HG02610 (cell line): ENCODE results near the gene USP1.

Source experiments
- ATAC-seq: cut with Tn5 transposase; IDR thresholded peaks from one replicate; pipeline ENCODE4 v1.9.1; 2021; ENCODE audit warnings: mild to moderate bottlenecking, moderate library complexity; ENCODE audit not compliant: unreplicated experiment

USP1 gene

DNA sequence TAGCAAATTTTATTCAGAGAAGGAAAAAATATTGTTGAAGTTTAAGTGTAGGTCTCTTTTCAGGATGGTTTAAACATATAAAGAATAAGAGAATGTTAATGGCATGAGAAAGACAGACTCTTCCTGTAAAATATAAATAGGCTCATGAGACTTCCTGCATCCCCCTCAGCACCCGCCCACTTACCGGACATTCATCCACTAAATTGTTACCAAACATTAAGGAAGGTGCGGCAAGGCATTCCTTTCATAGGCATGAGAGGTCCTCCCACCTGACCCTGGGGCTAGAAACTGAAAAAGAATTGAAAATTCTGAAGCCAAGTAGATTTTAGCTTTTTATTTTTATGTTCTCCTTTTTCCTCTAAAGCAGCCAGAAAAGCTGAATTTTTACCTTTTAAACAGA lies 10.6 kb upstream of the USP1 start:
- no peak for ATAC-seq

DNA sequence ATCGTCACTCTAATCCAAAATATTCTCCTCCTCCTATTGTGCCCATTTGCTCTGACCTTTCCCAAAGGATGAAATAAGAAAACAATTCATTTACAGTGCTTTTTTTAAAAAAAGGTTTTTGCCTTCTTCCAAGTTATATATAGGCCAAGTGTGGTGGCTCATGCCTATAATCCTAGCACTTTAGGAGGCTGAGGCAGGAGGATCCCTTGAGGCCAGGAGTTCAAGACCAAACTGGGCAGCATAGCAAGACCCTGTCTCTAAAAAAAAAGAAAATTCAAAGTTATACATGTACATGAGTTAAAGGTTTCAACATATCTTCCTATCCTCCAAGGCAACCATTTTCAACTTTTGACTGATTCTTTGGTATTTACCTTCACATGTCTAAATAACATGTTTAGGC lies 10.1 kb upstream of the USP1 start:
- ATAC-seq = no peak

DNA sequence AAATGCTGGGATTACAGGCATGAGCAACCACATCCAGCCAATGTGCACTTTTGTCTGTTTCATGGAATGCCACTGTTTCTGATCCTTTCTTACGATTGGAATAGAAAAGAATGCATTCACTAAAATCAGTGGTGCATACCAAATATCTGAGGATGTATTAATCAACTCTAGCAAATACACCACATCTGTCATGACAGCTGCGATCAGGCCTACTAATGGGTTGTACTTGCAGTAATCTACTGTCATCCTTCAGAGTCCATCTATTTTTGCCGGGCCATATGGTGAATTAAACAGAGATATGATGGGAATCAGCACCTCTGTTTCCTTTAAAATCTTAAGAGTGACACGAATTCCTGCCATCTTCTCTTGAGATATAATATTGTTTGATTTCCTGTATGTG lies 8.5 kb upstream of the USP1 start:
- ATAC-seq = no peak

DNA sequence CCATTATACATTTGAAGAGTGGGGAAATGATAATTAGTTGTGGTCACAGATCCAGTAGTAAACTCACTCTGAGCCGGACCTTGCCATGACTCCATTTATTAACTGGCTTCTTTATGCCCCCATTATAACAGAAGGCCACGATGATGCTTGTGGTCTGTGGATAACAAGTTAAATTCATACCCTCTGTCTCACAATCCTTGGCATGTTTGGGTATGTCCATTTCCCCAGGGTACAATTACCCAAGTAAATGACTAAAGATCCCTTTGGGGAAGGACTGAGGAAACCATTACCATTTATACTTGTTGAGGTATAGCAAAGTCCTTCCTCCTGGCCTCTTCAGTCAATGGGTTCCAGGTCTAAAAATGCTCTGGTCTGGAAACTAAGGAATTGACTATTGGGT lies 7.3 kb upstream of the USP1 start:
- ATAC-seq = no peak

DNA sequence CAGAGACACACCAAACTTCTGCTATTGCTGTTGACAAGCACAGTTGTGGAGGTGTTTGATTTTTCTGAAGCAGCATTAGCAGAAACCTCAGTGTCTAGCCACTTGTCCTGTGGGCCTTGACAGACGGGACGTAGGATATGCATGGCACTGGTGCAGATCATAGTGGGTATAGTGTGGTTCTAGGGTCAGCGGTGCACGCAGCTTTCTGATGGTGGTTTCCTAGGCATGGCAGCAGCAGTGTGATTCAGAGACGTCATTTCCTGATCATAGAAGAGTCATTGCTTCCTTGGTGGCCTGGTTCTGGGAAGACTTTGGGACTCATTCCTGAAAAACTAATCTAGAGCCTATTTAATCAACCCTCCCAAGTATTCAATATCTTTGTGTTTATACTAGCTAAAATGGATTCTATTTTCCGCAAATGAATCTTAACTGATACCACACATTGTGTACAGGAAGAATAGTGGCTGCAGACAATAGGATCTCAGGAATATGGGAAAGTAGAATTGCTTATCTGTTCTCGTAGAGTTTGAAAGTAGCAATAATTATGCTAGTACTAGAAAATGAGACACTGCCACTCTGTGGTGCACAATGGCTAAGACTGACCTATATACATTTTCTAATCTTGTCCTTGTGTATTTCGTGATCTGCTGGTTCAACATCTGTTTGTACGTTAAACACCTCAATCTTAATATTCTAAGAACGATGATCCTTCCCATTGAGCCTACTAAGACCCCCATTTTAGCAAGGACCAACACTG lies 2.8 kb upstream of the USP1 start:
- no peak for ATAC-seq

DNA sequence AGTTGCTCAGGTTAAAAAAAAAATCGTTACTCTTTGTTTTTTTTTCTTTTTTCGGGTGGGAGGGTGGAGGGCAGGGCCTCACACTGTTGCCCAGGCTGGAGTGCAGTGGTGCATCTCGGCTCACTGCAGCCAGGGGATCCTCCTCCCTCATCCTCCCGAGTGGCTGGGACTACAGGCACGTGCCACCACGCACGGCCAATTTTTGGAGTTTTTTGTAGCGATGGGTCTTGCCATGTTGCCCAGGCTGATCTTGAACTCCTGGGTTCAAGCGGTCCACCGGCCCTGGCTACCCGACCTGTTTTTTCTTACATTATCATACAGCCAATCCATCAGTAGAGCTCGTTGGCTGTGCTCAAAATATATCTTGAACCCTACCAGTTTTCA lies 2.2 kb upstream of the USP1 start:
- no peak for ATAC-seq

DNA sequence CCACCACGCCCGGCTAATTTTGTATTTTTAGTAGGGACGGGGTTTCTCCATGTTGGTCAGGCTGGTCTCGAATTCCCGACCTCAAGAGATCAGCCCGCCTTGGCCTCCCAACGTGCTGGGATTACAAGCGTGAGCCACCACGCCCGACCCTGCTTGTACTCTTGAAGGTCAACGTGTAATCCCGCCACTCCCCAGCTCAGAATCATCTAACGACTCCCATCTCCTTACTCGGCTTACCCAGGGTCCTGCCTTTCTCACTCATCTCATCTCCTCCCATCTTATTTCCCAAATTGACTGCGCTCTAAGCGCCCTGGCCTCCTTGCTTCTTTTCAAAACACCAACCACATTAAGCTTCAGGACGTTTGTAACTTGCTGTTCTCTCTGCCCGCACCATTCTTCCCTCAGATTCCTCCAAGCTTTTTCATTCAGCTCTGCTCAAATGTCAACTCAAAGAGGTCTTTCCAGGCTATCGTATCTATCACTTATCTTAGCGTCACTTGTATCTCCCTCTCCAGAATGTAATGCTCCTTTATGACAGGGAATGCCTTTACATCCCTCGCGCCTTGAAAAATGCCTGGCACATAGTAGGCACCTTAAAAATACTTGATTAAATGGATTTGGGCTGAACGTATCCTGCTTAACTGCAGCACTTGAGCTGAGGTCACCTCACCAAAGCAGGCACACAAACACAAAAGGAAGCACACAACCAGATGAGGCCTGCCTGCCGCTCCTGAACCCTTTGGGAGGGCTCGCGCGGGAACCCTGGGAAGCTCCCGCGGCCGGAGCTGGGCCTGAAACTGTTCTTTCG lies 1.4 kb upstream of the USP1 start:
- no peak for ATAC-seq

DNA sequence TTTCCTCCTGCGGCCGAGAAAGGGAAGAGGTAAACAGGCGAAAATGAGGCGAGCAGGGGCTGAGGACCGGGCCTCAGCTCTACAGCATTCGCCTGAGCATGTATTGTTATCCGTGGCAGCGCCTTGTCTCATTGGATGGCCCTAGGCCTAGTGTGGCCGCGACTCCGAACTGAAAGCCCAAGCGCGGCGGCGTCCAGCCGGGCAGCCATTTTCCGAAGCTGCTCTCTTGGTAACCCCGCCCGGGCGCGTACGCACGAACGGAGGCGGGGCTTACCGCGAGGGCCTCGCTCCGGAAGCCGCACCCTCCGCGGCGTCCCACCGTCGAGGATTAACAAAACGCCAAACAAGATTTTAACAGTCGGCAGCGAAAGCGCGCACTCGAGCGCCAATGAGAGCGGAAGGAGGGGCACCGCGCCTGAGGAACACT lies 797 bp upstream of the USP1 start:
- ATAC-seq = peak; percentile 70

DNA sequence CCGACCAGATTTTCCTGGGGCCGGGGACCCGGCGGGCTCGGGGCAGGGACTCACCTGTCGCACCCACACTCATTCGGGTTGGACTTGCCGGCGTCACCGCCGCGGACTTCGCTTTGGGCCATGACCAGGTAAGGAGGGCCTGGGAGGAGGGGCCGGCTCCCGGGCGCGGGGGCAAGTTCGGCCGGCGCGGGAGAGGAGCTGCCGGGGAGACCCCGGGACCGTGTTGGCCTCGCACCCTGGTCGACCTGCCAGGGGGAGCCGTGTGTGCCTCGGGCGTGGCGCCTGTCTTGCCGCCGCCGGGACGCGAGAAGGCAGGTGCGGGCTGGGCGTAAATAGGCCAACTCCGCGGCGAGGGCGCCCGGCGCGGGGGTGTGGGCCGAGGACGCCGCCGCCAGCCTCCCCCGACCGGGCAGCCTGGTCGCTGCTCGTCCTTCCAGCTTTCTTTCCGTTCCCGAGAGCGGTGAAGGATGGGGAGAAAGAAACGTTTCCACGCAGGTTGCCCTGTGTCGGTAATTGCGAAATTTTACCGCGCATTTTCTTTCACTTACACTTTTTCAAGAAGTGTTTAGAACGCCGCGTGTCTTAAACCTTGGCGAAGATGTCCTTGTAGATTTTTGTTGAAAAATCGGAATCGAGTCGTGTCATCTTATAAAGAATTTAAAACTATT lies 558 bp downstream of the USP1 start:
- ATAC-seq = no peak

DNA sequence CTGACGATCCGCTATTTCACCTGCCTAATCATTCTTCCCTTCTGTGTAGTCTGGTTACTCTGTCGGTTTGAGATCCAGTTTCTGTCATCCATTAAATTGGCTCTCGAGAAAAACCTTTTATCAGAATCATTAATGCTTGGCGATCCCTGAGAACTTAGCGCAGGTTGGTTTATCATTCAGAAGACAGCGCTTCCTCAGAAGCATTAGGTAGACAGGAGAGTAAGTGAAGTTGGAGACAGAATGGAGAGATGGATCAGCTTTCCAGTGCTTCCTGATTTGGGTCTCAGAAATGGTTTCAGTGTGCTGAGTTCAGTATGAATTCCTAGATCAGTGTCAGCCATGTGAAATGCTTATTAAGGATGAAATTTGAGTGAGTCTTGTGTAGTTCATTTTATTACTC lies 1.3 kb downstream of the USP1 start:
- no peak for ATAC-seq

DNA sequence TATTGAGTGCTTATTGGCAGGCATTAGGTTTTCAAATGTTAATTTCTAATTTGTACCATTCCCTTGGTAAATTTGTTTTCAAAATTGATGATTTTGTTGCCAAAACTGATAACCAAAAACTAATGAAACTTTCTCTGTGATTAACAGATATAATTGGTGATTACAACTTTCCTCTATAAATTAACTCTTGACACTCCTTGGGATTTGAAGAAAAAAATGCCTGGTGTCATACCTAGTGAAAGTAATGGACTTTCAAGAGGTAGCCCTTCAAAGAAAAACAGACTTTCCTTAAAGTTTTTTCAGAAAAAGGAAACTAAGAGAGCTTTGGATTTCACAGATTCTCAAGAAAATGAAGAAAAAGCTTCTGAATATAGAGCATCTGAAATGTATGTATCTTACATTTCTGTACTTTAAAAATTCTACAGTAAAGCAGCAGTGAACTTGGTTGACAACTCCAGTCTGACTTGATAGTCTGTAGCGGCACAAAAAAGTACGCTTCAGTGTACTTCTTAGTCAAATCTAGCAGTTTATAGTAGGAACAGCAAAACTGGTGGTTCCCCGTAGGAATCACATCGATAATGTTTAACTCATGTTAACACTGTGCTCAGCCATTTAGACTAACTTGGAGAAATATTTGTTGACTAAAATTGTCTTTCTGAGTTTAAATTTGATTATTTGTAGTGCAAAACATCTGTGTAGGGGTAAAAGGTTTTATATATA lies 3.0 kb downstream of the USP1 start:
- peak; percentile 31 for ATAC-seq

DNA sequence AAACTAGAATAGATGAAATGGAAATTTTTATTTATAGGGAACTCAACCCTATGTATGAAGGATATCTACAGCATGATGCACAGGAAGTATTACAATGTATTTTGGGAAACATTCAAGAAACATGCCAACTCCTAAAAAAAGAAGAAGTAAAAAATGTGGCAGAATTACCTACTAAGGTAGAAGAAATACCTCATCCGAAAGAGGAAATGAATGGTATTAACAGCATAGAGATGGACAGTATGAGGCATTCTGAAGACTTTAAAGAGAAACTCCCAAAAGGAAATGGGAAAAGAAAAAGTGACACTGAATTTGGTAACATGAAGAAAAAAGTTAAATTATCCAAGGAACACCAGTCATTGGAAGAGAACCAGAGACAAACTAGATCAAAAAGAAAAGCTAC lies 7.9 kb downstream of the USP1 start:
- no peak for ATAC-seq

DNA sequence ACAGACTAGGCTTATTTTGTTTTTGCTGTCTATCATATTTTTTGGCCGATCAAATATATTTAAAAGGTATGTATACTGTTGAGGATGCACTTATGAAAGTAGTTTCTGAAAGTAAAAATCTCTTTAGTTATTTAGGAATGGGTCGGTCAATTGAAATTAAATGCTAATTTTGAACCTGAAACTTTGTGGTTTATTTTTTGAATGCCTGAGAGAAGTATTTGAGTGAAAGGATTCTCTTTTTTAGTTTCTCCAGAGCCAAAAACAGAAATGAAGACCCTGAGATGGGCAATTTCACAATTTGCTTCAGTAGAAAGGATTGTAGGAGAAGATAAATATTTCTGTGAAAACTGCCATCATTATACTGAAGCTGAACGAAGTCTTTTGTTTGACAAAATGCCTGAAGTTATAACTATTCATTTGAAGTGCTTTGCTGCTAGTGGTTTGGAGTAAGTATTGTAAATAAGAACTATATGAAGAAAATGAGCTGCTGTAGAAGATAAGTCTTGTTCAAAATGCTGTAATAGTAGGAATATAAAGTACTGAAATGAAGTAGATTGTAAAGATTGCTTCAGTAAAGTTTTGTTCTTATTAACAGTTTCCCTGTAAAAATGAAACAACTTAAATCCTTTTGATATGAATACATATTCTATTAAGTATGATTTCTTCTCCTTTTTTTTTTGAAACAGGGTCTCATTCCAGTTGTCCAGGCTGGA lies 11.5 kb downstream of the USP1 start:
- ATAC-seq = no peak

DNA sequence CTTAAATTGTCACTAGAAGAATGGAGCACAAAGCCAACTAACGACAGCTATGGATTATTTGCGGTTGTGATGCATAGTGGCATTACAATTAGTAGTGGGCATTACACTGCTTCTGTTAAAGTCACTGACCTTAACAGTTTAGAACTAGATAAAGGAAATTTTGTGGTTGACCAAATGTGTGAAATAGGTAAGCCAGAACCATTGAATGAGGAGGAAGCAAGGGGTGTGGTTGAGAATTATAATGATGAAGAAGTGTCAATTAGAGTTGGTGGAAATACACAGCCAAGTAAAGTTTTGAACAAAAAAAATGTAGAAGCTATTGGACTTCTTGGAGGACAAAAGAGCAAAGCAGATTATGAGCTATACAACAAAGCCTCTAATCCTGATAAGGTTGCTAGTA lies 13.5 kb downstream of the USP1 start:
- ATAC-seq = no peak

DNA sequence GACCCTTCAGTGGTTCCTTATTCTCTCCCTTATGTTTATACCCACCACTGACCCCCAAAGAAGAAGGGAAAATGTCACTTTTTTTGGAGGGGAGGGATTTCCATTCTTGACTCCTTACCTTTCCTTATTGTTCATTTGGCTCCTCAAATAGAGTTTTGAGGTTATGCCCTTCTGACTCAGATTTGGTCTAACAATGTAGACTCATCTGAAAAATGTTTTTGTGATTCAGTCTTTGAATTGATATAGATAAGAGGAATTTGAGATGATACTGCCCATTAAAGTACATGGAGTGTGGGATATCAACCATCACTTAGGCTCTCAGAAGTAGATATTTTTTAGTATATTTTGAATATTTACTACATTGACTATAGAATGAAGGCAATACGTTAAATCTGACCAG lies 16.1 kb downstream of the USP1 start:
- no peak for ATAC-seq

DNA sequence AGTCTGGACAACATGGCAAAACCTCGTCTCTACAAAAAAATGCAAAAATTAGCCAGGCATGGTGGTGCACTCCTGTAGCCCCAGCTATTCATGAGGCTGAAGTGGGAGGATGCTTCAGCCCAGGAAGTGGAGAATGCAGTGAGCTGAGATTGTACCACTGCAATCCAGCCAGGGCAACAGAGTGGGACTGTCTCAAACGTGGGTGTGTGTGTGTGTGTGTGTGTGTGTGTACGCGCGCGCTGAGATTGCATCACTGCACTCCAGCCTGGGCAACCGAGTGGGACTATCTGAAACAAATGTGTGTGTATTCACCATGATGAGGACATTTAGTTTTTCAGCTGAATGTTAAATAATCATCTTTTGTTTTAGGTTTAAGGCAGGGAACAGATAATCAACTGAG lies 21.1 kb downstream of the USP1 start:
- no peak for ATAC-seq

DNA sequence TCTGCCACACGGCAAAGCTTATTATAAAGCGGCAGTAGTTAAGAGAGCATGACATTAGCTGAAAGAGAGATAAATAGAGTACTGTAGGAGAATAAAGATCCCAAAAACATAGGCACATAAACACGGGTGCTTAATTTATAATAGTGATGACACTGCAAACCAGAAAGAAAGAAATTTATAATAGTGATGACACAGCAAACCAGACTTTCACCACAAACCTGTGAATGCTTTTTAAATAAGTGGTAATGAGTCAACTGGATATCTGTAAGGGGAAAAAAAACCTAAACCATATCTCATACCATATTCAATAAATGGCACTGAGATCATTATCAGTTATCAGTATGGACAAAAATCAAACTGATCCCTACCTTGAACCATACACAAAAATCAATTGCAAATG lies 25.5 kb downstream of the USP1 start:
- ATAC-seq = no peak

DNA sequence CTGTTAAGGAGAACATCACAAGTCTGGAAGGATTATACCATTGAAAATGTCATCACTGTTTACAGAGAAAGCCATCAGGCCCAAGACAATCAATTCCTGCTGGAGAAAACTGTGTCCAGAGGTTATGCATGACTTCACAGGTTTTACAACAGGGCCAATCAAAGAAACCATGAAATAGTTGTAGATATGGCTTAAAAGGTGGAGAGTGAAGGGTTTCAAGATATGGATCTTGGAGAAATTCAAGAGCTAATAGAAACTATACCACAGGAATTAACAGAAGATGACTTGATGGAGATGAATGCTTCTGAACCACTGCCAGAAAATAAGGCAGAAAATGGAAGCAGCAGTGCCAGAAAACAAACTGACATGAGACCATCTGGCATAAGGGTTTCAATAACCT lies 30.2 kb downstream of the USP1 start:
- no peak for ATAC-seq

DNA sequence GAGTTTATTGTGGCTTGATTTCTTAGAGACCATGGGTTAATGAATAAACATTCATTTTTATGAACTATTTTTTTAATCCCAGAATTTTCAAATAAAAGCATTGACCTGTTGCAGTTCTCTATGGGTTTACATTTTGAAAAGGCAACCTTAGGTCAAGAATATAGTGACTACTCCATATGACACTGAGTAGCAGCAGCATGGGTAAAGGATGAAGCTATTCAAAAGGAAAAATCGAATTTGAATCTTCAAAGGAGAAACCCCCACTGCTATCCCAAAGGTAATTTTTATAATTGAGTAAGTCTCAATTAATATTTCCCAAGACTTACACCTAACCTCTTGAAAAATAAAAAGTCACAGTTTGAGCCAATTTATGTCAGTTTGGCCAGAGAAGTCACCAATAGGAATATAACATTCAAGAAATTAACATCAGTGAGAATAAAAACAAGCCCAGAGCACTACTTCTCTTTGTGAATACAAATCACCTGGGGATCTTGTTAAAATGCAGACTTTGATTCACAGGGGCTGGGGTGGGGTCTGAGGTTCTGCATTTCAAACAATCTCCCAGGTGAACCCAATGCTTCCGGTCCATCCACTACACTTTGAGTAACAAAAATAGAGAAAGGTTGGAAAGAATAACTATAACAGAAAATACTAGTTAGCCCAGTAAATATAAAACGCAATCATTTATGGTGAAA lies 39.8 kb downstream of the USP1 start:
- no peak for ATAC-seq

DNA sequence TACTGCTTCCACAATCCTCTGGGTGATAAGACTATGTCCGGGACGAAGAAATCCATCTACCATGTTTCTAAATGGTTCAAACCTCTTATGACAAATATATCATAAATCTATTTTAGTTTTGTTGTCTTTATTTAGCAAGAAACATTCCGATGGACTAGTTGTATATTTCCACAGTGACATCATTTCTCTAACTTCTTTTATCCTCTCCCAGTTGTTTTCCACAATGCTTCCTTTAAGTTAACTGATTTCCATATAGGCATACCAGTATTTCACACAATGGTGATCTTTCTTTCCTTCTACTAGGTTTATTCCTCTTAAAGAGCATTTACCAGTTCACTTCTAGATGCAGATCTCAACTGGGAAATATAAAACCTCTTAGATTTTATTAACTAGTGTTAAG lies 44.8 kb downstream of the USP1 start:
- ATAC-seq = no peak
